Fibroblast of pulmonary artery (primary cell): ENCODE data around the gene SLTM.

Experiments used
- DNase-seq: peaks from one replicate; pipeline ENCODE4 v3.0.0-alpha.2; 2010; ENCODE audit warnings: low read depth
- H3K4me3 ChIP-seq: replicated peaks from 2 replicates; pipeline ENCODE4 v1.5.1; 2011; ENCODE audit warnings: low read depth, mild to moderate bottlenecking, control low read depth, low read length, moderate library complexity
- TF ChIP-seq, protein P1 (sequence below): IDR thresholded peaks from 2 replicates; pipeline ENCODE4 v1.5.1; 2011; ENCODE audit warnings: mild to moderate bottlenecking, control low read depth, low read length, inconsistent platforms; ENCODE audit errors: missing control alignments

The SLTM gene

DNA sequence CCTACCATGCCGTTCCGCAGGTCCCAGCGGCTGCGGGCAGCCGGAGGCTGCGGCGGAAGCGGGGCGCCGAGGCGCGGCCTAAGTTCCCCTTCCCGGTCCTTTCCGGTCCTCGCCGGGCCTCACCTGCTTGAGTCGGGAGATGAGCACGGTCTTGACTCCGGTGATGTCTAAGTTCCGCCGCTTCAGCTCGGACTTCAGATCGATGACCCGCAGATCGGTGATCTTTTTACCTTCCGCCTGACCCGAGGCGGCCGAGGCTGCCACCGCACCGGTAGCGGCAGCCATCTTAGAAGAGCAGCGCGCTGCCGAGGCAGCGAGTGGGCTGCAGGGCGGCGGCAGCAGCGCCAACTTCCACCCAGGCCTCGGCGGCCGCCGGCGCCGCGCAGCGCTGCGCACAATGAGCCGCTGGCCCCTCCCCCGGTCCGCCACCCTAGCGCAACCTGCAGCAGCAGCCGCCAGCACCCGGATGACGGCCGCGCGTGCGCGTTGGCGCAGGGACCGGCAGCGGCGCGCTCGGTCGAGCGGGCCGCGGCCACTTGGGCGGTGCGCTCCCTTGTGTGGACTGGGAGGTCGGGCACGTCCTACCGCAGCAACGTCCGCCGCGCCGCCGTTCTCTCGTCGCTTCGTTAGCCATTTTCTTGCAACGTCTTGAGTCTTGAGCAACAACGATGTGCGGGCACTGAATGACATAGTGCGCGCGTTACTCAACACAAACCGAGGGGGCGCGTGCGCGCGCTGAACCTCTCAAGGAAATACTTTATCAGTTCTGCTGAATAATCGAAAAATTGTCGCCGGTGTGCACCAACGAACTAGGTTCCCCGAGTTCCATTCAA is at the start of gene SLTM:
Gene SLTM, minus strand, starts transcription at position 399 of the 833 bp plus-strand sequence. Its CDS starts 114 bp downstream, at position 285.
- TF ChIP-seq, protein P1, sequence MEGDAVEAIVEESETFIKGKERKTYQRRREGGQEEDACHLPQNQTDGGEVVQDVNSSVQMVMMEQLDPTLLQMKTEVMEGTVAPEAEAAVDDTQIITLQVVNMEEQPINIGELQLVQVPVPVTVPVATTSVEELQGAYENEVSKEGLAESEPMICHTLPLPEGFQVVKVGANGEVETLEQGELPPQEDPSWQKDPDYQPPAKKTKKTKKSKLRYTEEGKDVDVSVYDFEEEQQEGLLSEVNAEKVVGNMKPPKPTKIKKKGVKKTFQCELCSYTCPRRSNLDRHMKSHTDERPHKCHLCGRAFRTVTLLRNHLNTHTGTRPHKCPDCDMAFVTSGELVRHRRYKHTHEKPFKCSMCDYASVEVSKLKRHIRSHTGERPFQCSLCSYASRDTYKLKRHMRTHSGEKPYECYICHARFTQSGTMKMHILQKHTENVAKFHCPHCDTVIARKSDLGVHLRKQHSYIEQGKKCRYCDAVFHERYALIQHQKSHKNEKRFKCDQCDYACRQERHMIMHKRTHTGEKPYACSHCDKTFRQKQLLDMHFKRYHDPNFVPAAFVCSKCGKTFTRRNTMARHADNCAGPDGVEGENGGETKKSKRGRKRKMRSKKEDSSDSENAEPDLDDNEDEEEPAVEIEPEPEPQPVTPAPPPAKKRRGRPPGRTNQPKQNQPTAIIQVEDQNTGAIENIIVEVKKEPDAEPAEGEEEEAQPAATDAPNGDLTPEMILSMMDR: peak; percentile 24
- DNase-seq: peak; percentile 96
- H3K4me3 ChIP-seq: peak within 1 kb of the TSS; percentile 78

DNA sequence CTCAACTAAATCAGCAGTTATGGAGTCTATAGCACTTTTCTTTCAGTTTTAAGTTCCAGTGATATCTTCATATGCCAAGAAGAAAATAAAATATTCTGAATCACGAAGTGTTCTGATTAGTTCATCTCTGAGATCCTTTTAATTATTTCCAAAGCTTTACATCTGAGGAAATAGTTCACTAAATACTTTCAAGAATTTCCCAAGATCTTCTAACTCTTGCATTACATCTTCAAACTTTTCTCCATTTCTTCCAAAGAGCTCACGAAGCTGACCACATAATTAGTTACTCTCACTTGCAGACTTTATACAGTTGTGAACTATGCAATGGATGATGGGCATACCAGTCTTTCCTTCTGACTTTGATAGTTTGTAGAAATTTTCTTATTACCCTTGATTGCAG is 49.8 kb upstream of the SLTM start:
- DNase-seq: no peak
- TF ChIP-seq, protein P1: no peak
- H3K4me3 ChIP-seq: no peak overlapping the region

DNA sequence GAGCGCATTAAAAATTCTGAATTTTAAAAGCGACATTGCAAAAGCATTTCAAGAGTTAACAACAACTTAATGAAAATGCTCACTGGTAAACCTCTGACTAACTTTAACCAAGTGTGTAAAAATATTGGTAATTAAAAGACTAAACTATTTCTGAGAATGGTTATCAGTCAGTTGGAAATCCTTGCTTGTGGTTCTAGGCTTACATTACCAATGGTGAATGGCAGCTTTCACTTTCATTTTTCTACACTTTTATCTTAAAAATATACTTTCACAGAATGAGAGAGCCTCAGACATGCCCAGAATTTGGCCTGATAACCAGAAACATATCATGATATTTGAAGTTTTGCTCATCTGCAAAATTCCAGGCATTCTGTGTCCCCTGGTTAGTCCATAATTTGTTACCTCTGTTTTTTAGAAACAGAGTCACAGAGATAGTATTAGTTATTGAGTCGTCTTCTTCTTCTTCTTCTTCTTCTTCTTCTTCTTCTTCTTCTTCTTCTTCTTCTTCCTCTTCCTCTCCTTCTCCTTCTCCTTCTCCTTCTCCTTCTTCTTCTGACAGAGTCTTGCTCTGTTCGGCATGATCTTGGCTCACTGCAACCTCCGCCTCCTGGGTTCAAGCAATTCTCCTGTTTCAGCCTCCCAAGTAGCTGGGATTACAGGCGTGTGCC is 48.5 kb upstream of the SLTM start:
- TF ChIP-seq, protein P1: no peak
- no peak for DNase-seq
- H3K4me3 ChIP-seq: no peak overlapping the region

DNA sequence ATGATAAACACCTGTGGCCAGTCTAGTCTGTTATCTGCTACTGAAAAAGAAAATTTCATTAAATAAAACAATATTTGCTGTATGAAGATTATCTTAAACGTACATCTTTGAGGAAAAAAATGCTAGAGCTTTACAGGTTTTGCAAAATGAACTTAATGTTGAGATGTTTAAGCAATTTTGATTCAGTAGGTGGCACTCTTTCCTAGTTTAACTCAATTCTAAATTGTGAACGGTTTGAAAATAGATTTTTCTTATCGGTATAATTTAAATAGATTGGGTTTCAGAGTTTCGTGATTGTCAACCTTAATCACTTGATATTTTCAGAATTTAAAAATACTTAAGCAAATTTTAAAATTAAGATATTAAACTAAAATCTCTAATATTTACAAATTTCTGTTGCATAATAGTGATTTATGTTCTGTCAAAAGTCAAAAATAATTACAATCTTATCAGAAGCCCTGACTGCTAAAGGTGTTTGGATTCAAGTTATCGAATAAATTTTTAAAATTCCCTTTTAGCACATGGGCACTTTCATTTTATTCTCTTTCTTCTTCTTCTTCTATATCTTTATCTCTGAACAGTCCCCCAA is 47.0 kb upstream of the SLTM start:
- no peak overlapping the region for H3K4me3 ChIP-seq
- DNase-seq: peak; percentile 70
- TF ChIP-seq, protein P1: peak; percentile 47

DNA sequence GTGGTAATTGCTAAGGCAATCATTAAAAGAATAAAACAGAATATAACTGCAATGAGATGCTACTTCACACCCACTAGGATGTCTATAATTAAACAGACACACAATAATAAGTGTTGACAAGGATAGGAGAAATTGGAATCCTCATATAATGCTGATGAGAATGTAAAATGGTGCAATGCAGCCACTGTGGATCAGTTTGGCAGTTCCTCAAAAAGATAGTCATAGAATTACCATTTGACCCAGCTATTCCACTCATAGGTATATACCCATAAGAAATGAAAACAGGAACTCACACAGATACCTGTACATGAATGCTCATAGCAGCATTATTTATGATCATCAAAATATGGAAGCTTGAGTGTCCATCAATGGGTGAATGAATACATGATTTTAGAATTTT is 44.4 kb upstream of the SLTM start:
- H3K4me3 ChIP-seq: no peak overlapping the region
- TF ChIP-seq, protein P1: no peak
- DNase-seq: no peak

DNA sequence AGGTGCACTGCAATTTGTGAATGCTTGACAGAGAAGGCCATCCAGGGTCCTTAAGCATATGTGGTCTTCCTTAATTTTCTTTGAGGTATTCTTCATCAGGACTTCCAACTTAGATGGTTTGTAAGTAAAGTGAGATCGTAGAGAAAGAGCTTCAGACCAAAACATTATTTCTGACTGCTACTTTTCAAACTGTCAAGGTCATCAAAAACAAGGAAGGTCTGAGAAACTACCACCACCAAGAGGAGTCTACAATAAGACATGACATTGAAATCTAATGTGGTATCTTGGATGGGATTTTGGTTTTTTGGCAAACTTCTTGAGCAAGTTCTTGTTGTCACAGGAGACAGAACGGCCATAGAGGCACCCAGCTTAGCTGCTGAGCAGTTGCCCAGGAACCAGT is 34.0 kb upstream of the SLTM start:
- TF ChIP-seq, protein P1: no peak
- no peak for DNase-seq
- no peak overlapping the region for H3K4me3 ChIP-seq
